Right hindlimb (tissue), 1 donor: ENCODE measurements around the gene PGPEP1.
A peak's percentile ranks its signal among the peaks of the same experiment; 100 is the strongest.
"Not testable (repeated sequence)": the region's sequence is repeated elsewhere in the genome, so short reads cannot be mapped to it uniquely, and the experiment has no call there.

Source experiments
- DNase-seq: peaks from one replicate; pipeline ENCODE4 v3.0.0-alpha.2; 2018

Gene PGPEP1

DNA sequence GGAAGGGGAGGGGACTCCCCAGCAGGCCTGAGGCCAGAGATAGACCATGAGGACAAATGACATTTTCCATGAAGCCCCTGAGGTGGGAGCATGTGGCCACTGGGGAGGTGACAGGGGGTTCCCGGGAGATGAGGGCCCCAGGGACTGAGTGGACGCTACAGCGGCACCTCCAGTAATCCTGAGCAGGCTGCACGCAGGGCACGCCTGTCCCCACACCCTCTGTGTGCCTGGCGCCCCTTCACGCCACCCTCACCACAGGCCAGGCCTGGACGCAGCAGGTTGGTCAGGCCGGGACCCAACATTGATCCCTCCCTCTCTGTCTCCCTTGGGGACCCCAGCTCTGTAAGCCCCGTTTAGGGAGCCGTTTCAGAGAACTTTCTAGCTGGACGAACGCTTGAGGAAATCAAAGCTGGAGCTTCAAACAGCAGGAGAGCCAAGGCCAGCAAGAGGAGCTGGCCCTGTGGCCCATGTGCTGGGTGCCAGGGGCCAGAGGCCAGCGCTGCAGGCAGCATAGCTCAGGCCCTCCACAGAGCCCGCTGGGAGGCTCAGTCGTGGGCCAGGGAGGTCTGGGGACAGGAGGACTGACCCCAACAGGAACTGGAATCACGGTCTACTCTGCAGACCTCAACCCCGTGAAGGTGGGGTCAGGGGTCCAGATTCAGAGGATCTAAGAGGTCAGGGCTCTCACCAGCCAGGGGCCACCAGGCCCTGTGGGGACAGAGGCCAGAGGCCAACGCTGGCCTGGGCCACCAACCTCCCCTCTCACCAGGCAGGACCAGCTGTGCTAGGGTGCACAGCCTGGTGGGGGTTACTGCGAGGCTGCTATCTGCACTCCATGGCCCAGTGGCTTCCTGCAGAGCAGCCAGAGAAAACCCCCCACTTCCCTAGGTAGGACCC is 32.1 kb upstream of the PGPEP1 start:
- DNase-seq, result no peak

DNA sequence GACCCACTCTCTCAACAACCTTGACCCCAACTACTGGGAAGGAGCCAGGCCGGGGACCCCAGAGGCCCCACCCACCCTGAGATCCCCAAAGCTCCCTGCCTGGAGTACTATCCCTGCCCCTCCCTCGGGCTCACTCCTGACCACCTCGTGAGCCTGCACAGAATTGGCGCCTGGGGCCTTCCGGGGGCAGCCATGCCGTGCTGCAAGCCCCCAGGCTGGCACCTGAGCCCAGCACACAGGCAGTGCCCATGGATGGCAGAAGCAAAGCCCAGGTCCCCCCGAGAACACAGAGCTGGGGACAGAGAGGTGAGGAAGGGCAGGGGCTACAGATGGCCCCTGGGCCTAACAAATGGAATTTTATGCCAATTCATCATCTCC is 31.5 kb upstream of the PGPEP1 start:
- no peak for DNase-seq

DNA sequence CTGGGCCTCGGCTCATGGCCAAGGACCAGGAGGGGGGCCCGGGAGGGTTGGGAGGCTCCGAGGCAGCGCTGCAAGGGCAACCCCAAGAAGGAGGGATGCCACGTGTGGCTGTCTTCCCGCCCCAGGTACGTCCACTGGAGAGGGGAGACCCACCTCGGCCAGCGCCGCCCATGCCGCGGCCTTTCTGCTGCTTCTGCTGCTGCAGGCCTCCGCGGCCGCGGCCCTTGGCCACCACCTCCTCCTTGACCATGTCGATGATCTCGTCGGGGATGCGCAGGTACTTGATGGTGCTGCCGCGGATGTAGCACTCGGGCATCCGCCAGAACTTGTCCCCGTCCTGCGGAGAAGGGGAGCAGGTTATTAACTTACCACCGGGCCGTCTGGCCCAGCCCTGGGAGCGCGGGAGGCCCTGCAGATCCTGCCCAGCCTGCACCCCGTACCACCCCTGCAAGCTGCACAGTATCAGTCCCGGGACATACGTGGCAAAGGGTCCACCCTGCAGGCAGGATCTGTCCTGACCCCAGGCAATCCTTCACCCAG is 30.8 kb upstream of the PGPEP1 start:
- DNase-seq, result no peak

DNA sequence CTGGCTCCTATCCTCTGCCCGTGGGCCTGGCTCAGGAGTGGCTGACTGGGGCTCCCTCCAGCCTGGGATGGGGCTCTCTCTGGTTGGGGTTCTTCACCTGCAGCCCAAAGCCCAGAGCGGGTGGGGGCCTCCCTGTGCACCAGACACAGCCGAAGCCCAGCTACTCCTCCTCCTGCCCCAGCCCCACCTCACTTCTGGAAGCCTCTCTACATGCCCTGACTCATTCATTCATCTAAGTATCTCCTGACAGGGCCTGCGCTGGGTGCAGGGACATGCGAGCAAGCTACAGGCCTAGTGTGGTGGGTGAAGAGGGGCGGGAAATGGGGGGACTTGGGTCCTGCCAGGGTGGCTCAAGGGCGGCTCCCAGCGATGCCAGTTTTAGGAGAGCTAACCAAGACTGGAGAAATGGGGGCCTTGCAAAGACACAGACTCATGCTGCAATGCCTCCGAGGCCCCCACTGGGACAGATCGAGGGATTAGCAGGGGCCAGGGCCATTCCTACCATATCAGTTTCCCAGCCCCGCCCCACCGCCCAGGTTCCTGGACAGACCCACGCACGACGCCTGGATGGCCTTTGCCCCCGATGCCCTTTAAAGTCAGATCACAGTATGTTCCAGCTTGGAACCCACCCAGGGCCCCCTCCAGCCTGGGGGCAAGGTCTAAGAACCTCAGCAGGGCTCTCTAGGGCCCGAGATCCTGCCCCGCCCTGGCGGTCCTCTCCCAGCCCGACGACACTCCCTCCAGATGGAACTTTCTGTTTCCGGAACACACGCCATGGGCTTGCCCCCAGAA is 30.1 kb upstream of the PGPEP1 start:
- no peak for DNase-seq

DNA sequence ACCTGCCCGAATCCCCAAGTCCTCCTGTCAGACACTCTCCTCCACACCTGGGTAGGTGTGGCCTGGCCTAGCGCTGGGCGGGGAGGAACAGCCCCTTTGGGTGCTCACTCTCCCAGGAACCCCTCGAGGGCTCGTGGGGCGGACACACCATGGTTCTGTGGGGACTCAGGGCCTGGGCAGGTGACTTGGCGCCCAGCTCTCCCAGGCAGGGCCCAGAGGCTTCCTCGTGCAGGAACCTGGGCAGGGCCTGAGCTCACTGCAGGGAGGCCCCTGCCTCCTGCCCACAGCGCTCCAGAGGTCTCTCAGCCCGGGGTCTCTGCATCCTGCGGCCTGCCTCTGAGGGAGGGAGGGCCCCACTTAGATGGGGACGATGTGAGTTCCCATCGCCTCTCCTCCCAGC is 29.4 kb upstream of the PGPEP1 start:
- DNase-seq, result no peak

DNA sequence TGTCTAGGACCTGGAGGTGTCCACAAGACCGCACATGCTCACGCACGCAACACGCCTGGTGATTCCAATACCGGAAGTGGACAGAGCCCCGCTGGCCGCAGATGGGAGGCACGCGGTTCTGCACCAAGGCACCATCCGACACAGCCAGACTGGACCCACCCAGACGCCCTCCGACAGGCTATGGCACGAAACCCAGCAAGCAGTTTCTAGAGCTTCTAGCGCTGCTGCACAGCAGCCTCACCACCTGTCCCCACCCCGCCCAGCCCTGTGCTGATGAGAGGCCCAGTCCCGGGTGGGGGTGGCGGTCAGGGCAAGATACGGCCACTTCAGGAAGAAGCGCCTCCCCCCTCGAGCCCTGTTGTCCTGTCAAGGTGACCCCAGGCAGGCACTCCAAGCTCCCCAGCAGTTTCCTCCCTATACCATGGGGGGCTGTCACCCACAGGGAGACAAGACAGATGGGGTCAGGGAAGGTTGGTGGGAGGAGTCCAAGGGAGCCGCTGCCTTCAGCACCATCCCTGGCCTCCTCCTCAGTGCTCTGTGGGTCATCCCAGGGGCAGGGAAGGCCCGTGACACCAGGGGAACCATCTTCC is 28.8 kb upstream of the PGPEP1 start:
- no peak for DNase-seq

DNA sequence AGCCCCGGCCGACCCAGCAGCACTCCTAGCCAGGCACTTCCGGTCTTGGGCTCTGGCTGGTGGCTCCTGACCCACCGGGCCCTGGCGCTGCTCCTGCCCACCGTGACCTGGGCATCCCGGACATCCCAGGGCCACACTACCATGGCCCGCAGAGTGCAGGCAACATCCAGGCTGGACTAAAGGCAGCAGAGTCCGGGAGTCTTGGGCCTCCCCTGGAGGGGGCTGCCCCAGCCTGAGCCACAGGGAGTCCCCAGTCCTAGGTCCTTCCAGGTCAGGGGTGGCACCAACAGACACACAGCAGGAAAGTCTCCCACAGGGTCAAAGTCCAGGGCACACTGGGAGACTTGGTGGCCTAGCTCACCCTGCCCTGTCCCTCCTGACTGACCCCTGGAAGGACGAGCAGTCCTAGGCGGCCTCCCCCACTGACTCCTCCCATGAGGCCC is 28.3 kb upstream of the PGPEP1 start:
- DNase-seq, result no peak

DNA sequence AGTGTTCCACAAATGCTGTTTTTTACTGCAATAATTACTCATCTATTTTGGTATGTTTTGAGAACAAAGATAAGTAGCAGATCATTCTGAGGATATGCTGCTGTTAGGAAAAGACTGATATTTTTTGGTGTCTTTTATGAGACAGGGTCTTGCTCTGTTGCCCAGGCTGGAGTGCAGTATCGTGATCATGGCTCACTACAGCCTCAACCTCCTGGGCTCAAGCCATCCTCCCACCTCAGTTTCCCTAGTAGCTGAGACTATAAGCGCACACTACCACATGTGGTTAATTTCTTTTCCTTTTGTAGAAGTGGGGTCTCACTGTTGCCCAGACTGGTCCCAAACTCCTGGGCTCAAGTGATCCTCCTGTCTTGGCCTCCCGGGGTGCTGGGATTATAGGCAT is 27.0 kb upstream of the PGPEP1 start:
- no peak for DNase-seq

DNA sequence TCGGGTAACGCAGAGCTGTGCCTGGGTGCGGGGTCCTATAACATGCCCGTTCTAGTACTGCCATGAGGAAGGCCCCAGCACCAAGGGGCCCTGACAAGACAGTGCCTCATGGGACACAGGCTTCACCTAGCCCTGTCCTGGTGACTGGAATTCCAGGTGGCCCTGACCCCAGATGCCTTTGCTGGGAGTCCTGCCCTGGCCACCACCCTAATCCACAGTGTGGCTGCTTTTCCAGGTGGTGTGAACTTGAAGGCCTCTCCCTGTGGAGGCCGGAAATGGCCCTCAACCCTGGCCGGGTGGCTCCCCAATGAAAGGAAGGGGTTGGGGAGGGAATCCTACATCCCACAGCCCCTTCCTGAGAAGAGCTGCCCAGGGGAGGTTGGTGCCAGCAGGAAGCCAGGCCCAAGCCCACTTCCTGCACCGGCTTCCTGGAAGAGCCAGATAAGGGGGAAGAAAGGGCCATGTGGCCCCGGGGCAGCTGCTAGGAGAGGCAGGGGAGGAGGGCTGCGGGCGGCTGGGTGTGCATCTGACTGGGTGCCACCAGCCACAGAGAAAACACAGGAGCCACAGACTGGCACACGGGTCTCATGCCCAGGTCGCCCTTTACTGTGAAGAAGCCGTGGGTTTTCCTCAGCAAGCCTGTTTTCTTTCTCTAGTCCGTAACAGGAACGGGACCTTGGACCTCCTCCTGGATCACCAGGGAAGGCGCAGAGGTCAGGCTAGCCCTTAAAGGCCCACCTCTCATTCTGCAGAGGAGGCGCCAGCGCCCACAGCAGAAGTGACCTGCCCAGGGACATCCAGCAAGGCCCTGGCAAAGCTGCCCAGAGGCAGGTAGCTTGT is 22.2 kb upstream of the PGPEP1 start:
- no peak for DNase-seq

DNA sequence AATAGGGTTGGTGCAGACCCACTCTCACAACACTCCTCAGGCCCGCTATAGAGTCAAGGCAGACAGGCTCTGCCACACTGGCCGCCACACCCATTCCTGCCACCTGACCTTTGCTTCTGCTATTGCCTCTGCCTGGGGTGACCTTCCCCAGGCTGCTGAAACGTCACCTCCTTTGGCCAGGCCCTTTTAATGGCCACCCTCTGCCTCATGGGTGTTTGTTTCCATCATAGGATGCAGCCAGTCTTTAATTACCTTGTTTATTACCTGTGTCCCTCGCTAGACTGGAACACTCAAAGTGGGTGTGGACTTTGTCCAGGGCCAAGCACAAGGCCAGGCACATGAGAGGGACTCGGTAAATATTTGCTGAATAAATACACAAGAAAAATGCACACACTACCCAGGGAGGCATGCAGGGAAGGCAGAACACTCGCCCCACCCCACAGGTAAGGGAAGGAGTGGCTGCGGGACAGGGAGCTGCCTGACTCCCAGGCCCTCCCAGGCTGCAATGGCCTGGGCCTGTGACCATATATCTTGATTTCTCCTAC is 20.7 kb upstream of the PGPEP1 start:
- DNase-seq, result no peak

DNA sequence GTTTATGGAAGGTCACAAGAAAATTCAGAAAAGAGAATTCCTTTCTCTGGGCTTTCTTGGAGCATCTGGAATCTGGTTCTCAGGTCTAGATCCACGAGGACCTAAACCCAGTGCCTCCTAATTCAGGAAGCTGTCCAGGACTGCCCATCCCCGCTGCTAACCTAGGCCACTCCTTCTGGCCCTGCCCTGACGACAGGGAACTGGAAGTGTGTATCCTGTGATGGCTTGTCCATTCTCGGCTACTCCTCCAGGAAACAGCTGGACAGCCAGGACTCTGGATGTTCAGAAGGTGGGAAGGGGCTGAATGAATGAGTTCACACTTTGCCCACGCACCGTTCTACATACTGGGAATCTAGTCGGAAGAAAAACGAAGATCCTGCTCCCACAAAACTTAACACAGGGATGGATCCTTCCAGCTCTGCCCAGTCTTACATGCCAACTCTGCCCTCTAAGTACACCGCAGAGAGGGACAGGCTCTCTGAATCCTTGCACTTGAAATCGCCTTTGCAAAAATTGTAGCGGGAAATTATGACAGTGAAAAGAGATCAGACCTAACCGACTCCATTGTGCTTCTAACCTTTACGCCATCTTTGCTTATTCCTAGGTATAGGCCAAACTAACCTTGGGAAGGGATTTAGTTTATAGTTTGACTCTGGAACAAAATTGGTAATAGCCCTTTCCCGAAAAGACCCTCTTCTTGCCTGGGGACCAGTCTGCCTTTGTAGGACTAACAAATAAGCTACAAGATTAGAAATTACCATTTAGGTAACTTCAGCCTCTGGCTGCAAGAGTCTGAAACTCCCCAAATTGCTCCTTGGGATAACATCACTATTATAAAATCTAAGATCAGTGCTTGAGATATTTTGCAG is 19.3 kb upstream of the PGPEP1 start:
- DNase-seq, result no peak

DNA sequence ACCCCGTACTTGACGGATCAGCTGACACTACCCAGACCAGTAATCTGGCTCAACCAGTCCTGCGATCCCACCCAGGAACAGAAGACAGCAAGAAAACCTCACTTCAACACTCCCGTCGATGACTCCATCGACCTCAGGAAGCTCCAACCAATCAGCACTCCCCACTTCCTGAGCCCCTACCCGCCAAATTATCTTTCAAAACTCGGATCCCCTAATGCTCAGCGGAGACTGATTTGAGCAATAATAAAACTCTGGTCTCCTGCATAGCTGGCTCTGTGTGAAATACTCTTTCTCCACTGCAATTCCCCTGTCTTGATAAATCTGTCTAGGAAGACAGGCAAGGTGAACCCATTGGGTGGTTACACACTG is 18.7 kb upstream of the PGPEP1 start:
- no peak for DNase-seq

DNA sequence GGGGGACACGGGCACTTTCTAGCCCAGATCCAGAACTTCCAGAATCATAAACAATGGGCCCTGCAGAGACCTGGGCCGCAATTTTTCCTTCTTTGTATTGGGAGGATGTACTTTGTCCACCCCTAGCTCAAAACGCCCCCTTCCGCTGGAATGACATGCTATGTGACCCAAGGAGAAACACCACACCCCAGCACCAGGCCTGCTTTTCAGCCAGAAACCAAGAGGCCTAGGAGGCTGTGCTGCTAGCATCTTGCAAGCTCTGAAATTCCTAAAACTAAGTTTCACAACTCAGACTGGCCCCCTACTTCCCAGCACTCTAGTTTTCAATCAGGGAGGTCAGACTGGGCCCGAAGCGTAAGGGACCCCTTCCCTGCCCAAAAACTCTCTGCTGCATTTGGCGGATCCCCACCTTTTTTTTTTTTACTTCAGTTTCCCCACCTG is 18.1 kb upstream of the PGPEP1 start:
- peak; percentile 65 for DNase-seq

DNA sequence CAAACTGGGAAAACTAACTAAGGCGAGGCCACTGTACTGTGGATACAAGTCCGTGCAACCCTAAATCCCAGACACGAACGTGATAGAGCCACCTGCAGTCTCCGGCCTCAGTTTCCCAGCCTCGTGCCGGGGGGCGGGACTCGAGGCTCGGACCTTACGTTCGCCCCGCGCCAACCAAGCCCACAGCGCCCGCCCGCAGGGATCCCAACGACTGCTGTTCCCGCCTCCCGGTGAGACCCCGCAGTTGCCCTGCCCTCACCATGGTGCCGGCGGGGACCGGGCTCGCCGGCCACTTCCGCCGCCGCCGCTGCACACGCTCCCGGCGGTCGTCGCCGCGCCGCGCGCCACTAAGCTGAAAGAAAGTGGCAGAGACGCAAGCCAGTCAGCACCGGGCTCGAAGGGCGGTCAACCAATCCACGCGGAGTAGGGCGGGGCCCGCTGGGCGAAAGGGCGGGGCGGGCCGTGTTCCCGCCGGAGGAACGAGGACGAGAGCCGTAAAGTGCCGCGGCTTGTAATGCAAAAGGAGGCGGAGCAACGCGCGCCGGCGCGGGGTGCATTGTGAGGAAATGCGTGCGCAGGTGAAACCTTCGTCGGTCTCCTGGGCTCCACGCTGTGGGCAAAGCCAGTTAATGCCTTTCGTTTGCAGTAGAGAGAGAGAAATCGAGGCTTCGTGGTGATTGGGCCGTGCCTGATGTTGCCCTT is 17.5 kb upstream of the PGPEP1 start, which contains the start of gene LSM4:
Gene LSM4 (minus strand): TSS at position 318 of the 702 bp plus-strand sequence. CDS start 56 bp downstream, at position 262.
- DNase-seq, result peak; percentile 98

DNA sequence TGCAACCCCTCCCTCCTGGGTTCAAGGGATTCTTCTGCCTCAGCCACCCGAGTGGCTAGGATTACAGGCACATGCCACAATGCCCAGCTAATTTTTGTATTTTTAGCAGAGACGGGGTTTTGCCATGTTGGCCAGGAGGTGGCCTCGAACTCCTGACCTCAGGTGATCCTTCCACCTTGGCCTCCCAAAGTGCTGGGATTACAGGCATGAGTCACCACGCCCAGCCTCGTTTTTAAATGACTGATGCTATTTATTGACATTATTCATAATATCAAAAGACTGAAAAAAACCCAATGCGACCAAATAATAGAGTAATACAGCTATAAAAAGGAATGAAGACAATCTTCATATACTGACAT is 16.0 kb upstream of the PGPEP1 start:
- not testable (repeated sequence) for DNase-seq

DNA sequence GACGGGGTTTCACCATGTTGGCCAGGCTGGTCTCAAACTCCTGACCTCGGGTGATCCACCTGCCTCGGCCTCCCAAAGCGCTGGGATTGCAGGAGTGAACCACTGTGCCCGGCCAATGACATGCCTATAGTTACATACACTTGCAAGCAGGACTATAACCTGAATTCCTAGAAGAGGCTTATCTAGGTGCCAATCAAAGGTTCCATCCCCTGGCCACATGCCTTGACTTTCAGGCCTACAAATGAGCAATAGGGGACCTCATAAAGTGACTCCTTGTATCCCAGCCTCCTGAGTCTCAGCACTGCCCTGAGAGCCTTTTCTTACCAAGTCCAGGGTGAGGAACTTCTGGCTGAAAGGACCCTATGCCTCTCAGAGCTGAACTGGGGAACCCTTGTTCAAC is 13.6 kb upstream of the PGPEP1 start:
- no peak for DNase-seq

DNA sequence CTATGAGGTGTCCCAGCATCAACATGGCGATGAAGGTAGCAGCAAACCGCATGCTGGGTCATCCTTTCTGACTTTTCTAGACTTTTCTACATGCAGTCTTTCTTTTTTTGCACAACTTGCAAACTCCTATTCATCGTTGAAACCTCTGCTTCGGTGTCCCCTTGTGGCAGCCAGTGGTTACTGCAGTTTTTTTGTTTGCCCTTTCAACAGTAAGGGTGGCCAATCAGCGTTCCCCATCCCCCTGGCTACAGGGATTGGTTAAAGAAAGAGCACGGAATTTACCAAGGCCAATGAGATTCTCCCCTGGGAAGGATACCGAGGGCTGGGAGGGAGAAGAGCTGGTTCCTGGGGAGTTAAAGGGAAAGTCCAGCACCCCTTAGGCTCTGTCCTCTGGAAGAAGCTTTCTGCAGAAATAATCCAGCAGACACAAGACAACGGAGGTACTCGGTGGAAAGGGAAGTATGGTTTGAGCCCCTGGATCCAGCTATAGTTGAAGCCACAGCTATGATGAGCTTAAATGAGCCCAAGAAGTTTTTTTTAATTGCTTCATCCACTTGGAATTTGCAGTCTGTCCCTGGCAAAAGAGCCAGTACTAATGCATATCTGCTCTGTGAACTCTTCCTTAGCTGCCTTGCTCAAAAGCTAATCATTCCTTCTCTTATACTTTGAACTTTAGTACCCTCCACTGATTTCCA is 11.9 kb upstream of the PGPEP1 start:
- DNase-seq, result peak; percentile 95

DNA sequence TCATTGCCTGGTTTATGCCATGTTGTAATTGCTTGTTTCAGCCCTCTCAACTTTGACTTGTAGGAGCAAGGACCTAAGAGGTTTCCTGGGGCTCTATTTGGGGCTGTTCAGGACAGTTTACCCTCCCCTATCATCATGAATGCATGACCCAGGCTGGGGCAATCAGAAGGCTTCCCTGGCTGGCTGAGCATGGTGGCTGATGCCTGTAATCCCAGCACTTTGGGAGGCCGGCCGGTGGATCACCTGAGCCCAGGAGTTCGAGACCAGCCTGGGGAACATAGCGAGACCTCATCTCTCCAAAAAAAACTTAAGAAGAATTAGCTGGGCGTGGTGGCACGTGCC is 11.4 kb upstream of the PGPEP1 start:
- no peak for DNase-seq

DNA sequence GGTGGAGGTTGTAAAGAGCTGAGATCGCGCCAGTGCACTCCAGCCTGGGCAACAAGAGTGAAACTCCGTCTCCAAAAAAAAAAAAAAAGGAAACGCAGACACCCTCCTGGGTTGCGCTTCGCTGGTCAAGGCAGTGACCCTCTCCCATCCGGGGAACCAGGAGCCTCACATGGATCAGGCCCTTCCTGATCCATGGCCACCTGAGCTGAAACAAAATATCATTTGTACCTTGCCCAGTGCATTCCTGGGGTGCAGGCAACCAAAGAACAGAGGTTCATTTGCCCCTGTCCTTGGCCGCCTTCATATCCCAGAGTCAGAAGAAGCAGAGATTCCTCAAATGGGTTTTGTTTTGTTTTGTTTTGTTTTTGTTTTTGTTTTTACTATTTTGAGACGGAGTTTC is 9.5 kb upstream of the PGPEP1 start:
- DNase-seq, result no peak
